Measurements from ENCODE around the gene UBE2N. TPM values are rescaled to one million over a fixed set of nuclear protein-coding genes. Genes with fewer than 3 reads are reported as not detected.

Gene UBE2N
- total and polyA plus RNA-seq, 2 donors (not counting 1 experiment from before 2014, with no cell fraction given): 56.3 to 83.8 TPM

DNA sequence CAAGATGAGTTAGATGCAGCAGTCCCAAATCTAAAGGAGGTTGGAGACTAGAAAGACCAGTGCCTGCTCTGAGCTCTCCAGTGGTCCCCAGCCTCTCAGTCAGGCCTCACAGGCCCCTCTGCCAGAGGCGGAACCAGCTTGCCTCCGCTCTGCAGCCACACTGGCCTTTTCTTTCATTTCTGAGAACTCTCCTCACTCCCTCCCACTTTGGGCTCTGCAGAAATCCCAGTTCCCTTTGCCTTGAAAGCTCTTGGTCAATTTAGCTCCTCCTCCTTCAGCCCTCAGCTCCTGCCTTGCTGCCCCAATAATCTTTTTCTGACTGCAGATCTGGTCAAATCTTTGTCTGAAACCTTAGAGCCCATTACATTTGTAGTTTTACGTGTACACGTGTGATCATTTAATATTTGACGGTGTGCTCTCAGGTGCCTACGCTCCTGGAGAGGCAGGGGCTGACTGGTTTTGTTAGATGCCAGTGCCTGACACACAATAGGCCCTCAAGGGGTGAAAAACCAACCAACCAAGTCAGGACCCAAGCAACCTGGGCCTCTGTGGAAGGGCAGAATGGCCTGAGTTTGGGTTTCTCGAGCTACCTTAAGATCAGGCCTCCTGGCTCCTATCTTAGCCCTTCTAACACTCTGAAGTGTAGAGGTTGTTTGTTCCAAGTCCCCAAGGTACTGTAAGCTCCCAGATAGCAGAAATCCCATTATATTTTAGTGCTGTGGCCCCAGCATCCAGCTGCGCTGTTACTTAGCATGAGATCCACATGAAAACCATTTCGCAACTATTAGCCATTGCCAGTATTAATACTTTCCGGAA, 65.1 kb downstream of the UBE2N start:
- CTCF ChIA-PET: interaction anchor here (1.0 to 2.6 kb wide), 3 partner anchors 135 to 389 kb away, joined by 3 to 13 read pairs (median 6); no protein-coding TSS in a partner anchor
- Histone ChIP-seq H3K4me3 (ENCODE audit: control extremely low read depth in 1 of 5, extremely low read depth in 1 of 5, insufficient read depth in 1 of 5, low read depth in 2 of 5, low read length in 4 of 5) (peak overlapping the region in 2 of 5 experiments; percentile 62 to 66), H3K4me2 (replicated peaks; ENCODE audit: low read depth, low read length, poor library complexity, severe bottlenecking) (peak overlapping the region; percentile 79), H3K9me3 (ENCODE audit: control extremely low read depth in 1 of 3, control insufficient read depth in 2 of 3, insufficient read depth in 1 of 3, low read length in 2 of 3) (no peaks in the 10 kb centered on the region), H3K79me2 (ENCODE audit: control insufficient read depth, insufficient read depth, low read length) (peaks cover 35% of the 10 kb centered on the region), H3K27me3 (replicated peaks in 1 of 4; ENCODE audit: control extremely low read depth in 1 of 4, control insufficient read depth in 3 of 4, insufficient read depth in 4 of 4, low read length in 3 of 4) (no peaks in the 10 kb centered on the region), H4K20me1 (ENCODE audit: control insufficient read depth, insufficient read depth, low read length, poor library complexity, severe bottlenecking) (peaks cover 9% of the 10 kb centered on the region), H3K4me1 (ENCODE audit: control insufficient read depth in 2 of 2, insufficient read depth in 2 of 2, low read length in 2 of 2) (peaks cover 20 to 26% of the 10 kb centered on the region in 2 donors), H3K9ac (ENCODE audit: low read length) (no peak overlapping the region), H3K27ac (ENCODE audit: low read length in 2 of 2) (no peak overlapping the region), H2AFZ (ENCODE audit: insufficient read depth, low read depth, low read length, poor library complexity, severe bottlenecking) (peak overlapping the region; percentile 93), H3K36me3 (replicated peaks in 1 of 2; ENCODE audit: control extremely low read depth in 1 of 2, control insufficient read depth in 1 of 2, extremely low read depth in 1 of 2, insufficient read depth in 2 of 2, low read length in 1 of 2) (no peaks in the 10 kb centered on the region)
- Mint-ChIP-seq H3K27me3 (peaks cover 4% of the 10 kb centered on the region), H3K4me3 (peak overlapping the region; percentile 83), H3K27ac (no peak overlapping the region), H3K4me1 (peaks cover 28% of the 10 kb centered on the region), H3K9me3 (ENCODE audit: insufficient read depth) (no peaks in the 10 kb centered on the region)
- POLR2A ChIA-PET: interaction anchor here (0.7 to 1.0 kb wide), 2 partner anchors 65 to 91 kb away, joined by 3 to 5 read pairs; partner anchors contain the start of genes MRPL42 and UBE2N
- intact Hi-C loops (cut with micrococcal nuclease): loop anchor here (1.0 to 5.0 kb wide), 6 partner anchors 66 to 1696 kb away; partner anchors contain the start of genes EEA1, NR2C1 and SOCS2
- WGBS (ENCODE audit: insufficient coverage): 97% methylated on average over 7 of the region's 10 CpGs
- TF ChIP-seq CTCF (IDR thresholded peaks at IDR 0.05) (no peak), EZH2 (IDR thresholded peaks at IDR 0.05; ENCODE audit: borderline replicate concordance, insufficient read depth, low read depth, low read length, poor library complexity, severe bottlenecking) (no peak)
- DNase-seq (no peak), ATAC-seq (ENCODE audit: low read depth) (no peak)

- H3K9me3 Mint-ChIP-seq (ENCODE audit: insufficient read depth): no peaks in the 10 kb centered on the region
- H3K4me1 Mint-ChIP-seq: peaks cover 21% of the 10 kb centered on the region
- POLR2A ChIA-PET: no interaction called here
- H2AFZ ChIP-seq (ENCODE audit: insufficient read depth, low read depth, low read length, poor library complexity, severe bottlenecking): no peak overlapping the region
- H3K27me3 Mint-ChIP-seq: peaks cover 7% of the 10 kb centered on the region
- H3K4me3 ChIP-seq (ENCODE audit: control extremely low read depth in 1 of 5, extremely low read depth in 1 of 5, insufficient read depth in 1 of 5, low read depth in 2 of 5, low read length in 4 of 5): no peak overlapping the region
- no peak overlapping the region for H3K4me2 ChIP-seq (replicated peaks; ENCODE audit: low read depth, low read length, poor library complexity, severe bottlenecking)
- peaks cover 15 to 20% of the 10 kb centered on the region in 2 donors for H3K4me1 ChIP-seq (ENCODE audit: control insufficient read depth in 2 of 2, insufficient read depth in 2 of 2, low read length in 2 of 2)
- no peaks in the 10 kb centered on the region for H3K27me3 ChIP-seq (replicated peaks in 1 of 4; ENCODE audit: control extremely low read depth in 1 of 4, control insufficient read depth in 3 of 4, insufficient read depth in 4 of 4, low read length in 3 of 4)
- no peaks in the 10 kb centered on the region for H3K9me3 ChIP-seq (ENCODE audit: control extremely low read depth in 1 of 3, control insufficient read depth in 2 of 3, insufficient read depth in 1 of 3, low read length in 2 of 3)
- CTCF ChIA-PET: interaction anchor here (2.6 kb wide), 1 partner anchor 388 kb away, joined by 13 read pairs; no protein-coding TSS in a partner anchor
- intact Hi-C loops (cut with micrococcal nuclease): loop anchor here (2.0 to 5.0 kb wide), 3 partner anchors 196 to 1697 kb away; partner anchors contain the start of genes NR2C1 and SOCS2
- H3K79me2 ChIP-seq (ENCODE audit: control insufficient read depth, insufficient read depth, low read length): peaks cover 27% of the 10 kb centered on the region
- 100% methylated on average over 2 of the region's 6 CpGs for WGBS (ENCODE audit: insufficient coverage)
- no peak overlapping the region for H3K27ac ChIP-seq (ENCODE audit: low read length in 2 of 2)
- no peak for DNase-seq
- H3K27ac Mint-ChIP-seq: no peak overlapping the region
- no peak for ATAC-seq (ENCODE audit: low read depth)
- no peak overlapping the region for H3K4me3 Mint-ChIP-seq
- H3K9ac ChIP-seq (ENCODE audit: low read length): no peak overlapping the region
- H3K36me3 ChIP-seq (replicated peaks in 1 of 2; ENCODE audit: control extremely low read depth in 1 of 2, control insufficient read depth in 1 of 2, extremely low read depth in 1 of 2, insufficient read depth in 2 of 2, low read length in 1 of 2): no peaks in the 10 kb centered on the region
- TF ChIP-seq EZH2 (IDR thresholded peaks at IDR 0.05; ENCODE audit: borderline replicate concordance, insufficient read depth, low read depth, low read length, poor library complexity, severe bottlenecking): no peak
- TF ChIP-seq CTCF (IDR thresholded peaks at IDR 0.05): no peak
- peaks cover 5% of the 10 kb centered on the region for H4K20me1 ChIP-seq (ENCODE audit: control insufficient read depth, insufficient read depth, low read length, poor library complexity, severe bottlenecking)
Measured at GRCh38 chr12:93375906-93376305, 65.8 kb downstream of the UBE2N start.
